Endothelial cell of umbilical vein (primary cell): ENCODE measurements around the gene RRM1. TPM values are rescaled to one million over a fixed set of nuclear protein-coding genes. Genes with fewer than 3 reads are reported as not detected.

ENCODE experiments used
- BruUV-seq: library from RNA; stranded (reverse); fragments of 400-500 nt; replicated peaks from 2 replicates; lab custom pipeline; 2021; lab: Mats Ljungman, UMichigan
- CTCF ChIA-PET: fragments of 300-600, 350-600 bp; sonication (Branson Sonifier 250); formaldehyde crosslinking; loops from one replicate; lab custom pipeline; 2021; ENCODE audit warnings: antibody characterized with exemption, inconsistent platforms; lab: Charles Lee
- POLR2A ChIA-PET: fragments of 300-600, 350-600 bp; sonication (Branson Sonifier 250); formaldehyde crosslinking; loops from one replicate; lab custom pipeline; 2021; ENCODE audit warnings: antibody characterized with exemption, inconsistent platforms; lab: Charles Lee
- DNase-seq: peaks from one replicate; pipeline ENCODE4 v3.0.0-alpha.2; 2011; ENCODE audit warnings: low read depth, low spot score
- FAIRE-seq: peaks from 2 replicates; lab custom pipeline; 2011; peaks lifted over from hg19 to GRCh38; lab: Jason Lieb, UNC
- H2AFZ ChIP-seq: 2 replicates; pipeline ENCODE4 v1.6.0; 2012; ENCODE audit warnings: low read depth, low read length, control low read depth, inconsistent platforms
- H3K27ac ChIP-seq: 2 replicates; pipeline ENCODE4 v1.5.1; 2011; ENCODE audit warnings: low read depth, mild to moderate bottlenecking, control low read depth, low read length, moderate library complexity; ENCODE audit not compliant: insufficient read depth
- H3K27me3 ChIP-seq, 2 experiments: 2 replicates each; pipeline versions ENCODE4 v1.6.0 to v1.6.1; 2011; ENCODE audit warnings: low read length in 2 of 2, mixed read lengths in 1 of 2; ENCODE audit not compliant: control insufficient read depth in 2 of 2, insufficient read depth in 2 of 2
- H3K36me3 ChIP-seq, 2 experiments: 2 replicates in 1 of 2; 3 replicates in 1 of 2; pipeline ENCODE4 v1.5.1; 2011; ENCODE audit warnings: low read length in 2 of 2, mild to moderate bottlenecking in 1 of 2, moderate library complexity in 1 of 2; ENCODE audit not compliant: control insufficient read depth in 2 of 2, insufficient read depth in 2 of 2; ENCODE audit errors: extremely low read depth in 1 of 2
- H3K4me1 ChIP-seq: 3 replicates; pipeline ENCODE4 v1.5.1; 2011; ENCODE audit warnings: mild to moderate bottlenecking, low read length; ENCODE audit not compliant: control insufficient read depth, insufficient read depth; ENCODE audit errors: extremely low read depth
- H3K4me2 ChIP-seq: 2 replicates; pipeline ENCODE4 v1.6.1; 2011; ENCODE audit warnings: low read length, control low read depth, mixed read lengths; ENCODE audit not compliant: insufficient read depth
- H3K4me3 ChIP-seq, 3 experiments: fragments of 200-600 bp in 1 of 3; sonication (generic), shearing (Covaris generic) in 1 of 3; replicated peaks in 1 of 3; 2 replicates each; pipeline ENCODE4 v1.5.1; 2011 to 2016; ENCODE audit warnings: control low read depth in 3 of 3, low read length in 3 of 3, mild to moderate bottlenecking in 2 of 3, inconsistent platforms in 1 of 3, low read depth in 1 of 3, moderate library complexity in 1 of 3; ENCODE audit not compliant: insufficient read depth in 1 of 3
- H3K79me2 ChIP-seq: 2 replicates; pipeline ENCODE4 v1.6.0; 2012; ENCODE audit warnings: low read length, inconsistent platforms; ENCODE audit not compliant: control insufficient read depth, insufficient read depth
- H3K9ac ChIP-seq: replicated peaks from 2 replicates; pipeline ENCODE3; 2011; ENCODE audit warnings: low read length, control low read depth; ENCODE audit not compliant: insufficient read depth; ENCODE audit errors: extremely low read depth
- H3K9me1 ChIP-seq: replicated peaks from 3 replicates; pipeline ENCODE4 v1.6.0; 2011; ENCODE audit warnings: mild to moderate bottlenecking, low read length; ENCODE audit not compliant: control insufficient read depth, insufficient read depth; ENCODE audit errors: extremely low read depth
- H3K9me3 ChIP-seq: replicated peaks from 2 replicates; pipeline ENCODE4 v1.5.1; 2012; ENCODE audit warnings: low read length, inconsistent platforms; ENCODE audit not compliant: control insufficient read depth, insufficient read depth
- H4K20me1 ChIP-seq: replicated peaks from 2 replicates; pipeline ENCODE3; 2011; ENCODE audit warnings: mild to moderate bottlenecking, low read length; ENCODE audit not compliant: control insufficient read depth, insufficient read depth; ENCODE audit errors: extremely low read depth
- EZH2 ChIP-seq: IDR thresholded peaks from 2 replicates; pipeline ENCODE4 v1.6.1; 2012; ENCODE audit warnings: borderline replicate concordance, low read depth, mild to moderate bottlenecking, moderate library complexity, low read length, inconsistent platforms; ENCODE audit not compliant: severe bottlenecking
- FOS ChIP-seq: IDR thresholded peaks from 2 replicates; pipeline ENCODE4 v1.6.1; 2011; ENCODE audit warnings: mild to moderate bottlenecking, low read length, moderate library complexity, borderline replicate concordance; ENCODE audit not compliant: insufficient read depth
- GATA2 ChIP-seq: IDR thresholded peaks from 2 replicates; pipeline ENCODE4 v1.7.0; 2011; ENCODE audit warnings: low read depth, mild to moderate bottlenecking, moderate library complexity, mixed read lengths, low read length; ENCODE audit not compliant: insufficient read length, insufficient read depth
- JUN ChIP-seq: IDR thresholded peaks from 2 replicates; pipeline ENCODE4 v1.6.1; 2011; ENCODE audit warnings: borderline replicate concordance, low read depth; ENCODE audit not compliant: insufficient read length, insufficient read depth
- MYC ChIP-seq: IDR thresholded peaks from one replicate; pipeline ENCODE4 v1.6.1; 2011; ENCODE audit warnings: mild to moderate bottlenecking, low read depth, low read length
- POLR2A ChIP-seq: IDR thresholded peaks from 2 replicates; pipeline ENCODE4 v1.6.1; 2012; ENCODE audit warnings: low read depth, mild to moderate bottlenecking, control low read depth, low read length
- POLR2AphosphoS5 ChIP-seq: IDR thresholded peaks from 2 replicates; pipeline ENCODE4 v1.6.1; 2012; ENCODE audit warnings: low read depth, mild to moderate bottlenecking, control low read depth, low read length, moderate library complexity; ENCODE audit not compliant: insufficient read depth
- dilution Hi-C: fragments of 300-500 bp; cut with MboI; formaldehyde crosslinking; loops from one replicate; pipeline ENCODE4 v1.15.0; 2019; ENCODE audit warnings: low sequenced_read_pairs; ENCODE audit not compliant: extremely low pct_ligation_motif_present
- intact Hi-C: fragments of 100-400 bp; cut with micrococcal nuclease; formaldehyde crosslinking; loops from one replicate; pipeline ENCODE4 v1.10.0; 2022
- polyA plus RNA-seq, 4 experiments: library from polyadenylated mRNA; depleted of rRNA in 3 of 4; stranded (reverse) in 3 of 4; unstranded in 1 of 4; fragments of >200 nt; gene quantifications; 2 replicates each; pipeline versions ENCODE4 v1.2.1 to v1.2.3, GENCODE V29; 2011 to 2012; ENCODE audit warnings: missing spikeins in 1 of 4
- total RNA-seq: library from RNA; stranded (reverse); gene quantifications from 2 replicates; pipeline ENCODE4 v1.2.3, GENCODE V29; 2021
- TF ChIP-seq, protein P1 (sequence below), 2 donors: IDR thresholded peaks; 1 replicate in 1 of 2; 2 replicates in 1 of 2; pipeline ENCODE4 v1.5.1; 2011; ENCODE audit warnings: low read length in 2 of 2, mild to moderate bottlenecking in 2 of 2, moderate library complexity in 2 of 2, control low read depth in 1 of 2, inconsistent platforms in 1 of 2, low read depth in 1 of 2; ENCODE audit not compliant: insufficient read depth in 1 of 2; ENCODE audit errors: extremely low read depth in 1 of 2
- TF ChIP-seq, protein P2 (sequence below): IDR thresholded peaks from 2 replicates; pipeline ENCODE4 v1.6.1; 2011; ENCODE audit not compliant: insufficient read depth, insufficient read length

Gene RRM1
- total and polyA plus RNA-seq, 2 donors (not counting 3 experiments of a cell fraction or from before 2014, with no cell fraction given) = 55.3 to 112 TPM

- Histone ChIP-seq H3K9ac (no peak overlapping the region), H2AFZ (no peak overlapping the region), H3K36me3 (no peaks in the 10 kb centered on the region), H3K9me3 (no peaks in the 10 kb centered on the region), H3K9me1 (no peaks in the 10 kb centered on the region), H3K4me3 (no peak overlapping the region), H3K79me2 (no peaks in the 10 kb centered on the region), H3K4me2 (no peak overlapping the region), H3K4me1 (no peaks in the 10 kb centered on the region), H4K20me1 (no peaks in the 10 kb centered on the region), H3K27me3 (no peaks in the 10 kb centered on the region), H3K27ac (no peak overlapping the region)
- no TSS peak for BruUV-seq
- ChIA-PET POLR2A (no interaction called here), CTCF (interaction anchor here (0.5 to 7.4 kb wide), 16 partner anchors 22 to 1198 kb away, joined by 3 to 255 read pairs (median 6); partner anchors contain the start of gene OR51D1)
- intact Hi-C loops = loop anchor here (1.0 kb wide), 3 partner anchors 311 to 822 kb away; no protein-coding TSS in a partner anchor
- FAIRE-seq (peak; percentile 85), DNase-seq (peak; percentile 54)
- TF ChIP-seq POLR2A = no peak
- TF ChIP-seq, protein P1, sequence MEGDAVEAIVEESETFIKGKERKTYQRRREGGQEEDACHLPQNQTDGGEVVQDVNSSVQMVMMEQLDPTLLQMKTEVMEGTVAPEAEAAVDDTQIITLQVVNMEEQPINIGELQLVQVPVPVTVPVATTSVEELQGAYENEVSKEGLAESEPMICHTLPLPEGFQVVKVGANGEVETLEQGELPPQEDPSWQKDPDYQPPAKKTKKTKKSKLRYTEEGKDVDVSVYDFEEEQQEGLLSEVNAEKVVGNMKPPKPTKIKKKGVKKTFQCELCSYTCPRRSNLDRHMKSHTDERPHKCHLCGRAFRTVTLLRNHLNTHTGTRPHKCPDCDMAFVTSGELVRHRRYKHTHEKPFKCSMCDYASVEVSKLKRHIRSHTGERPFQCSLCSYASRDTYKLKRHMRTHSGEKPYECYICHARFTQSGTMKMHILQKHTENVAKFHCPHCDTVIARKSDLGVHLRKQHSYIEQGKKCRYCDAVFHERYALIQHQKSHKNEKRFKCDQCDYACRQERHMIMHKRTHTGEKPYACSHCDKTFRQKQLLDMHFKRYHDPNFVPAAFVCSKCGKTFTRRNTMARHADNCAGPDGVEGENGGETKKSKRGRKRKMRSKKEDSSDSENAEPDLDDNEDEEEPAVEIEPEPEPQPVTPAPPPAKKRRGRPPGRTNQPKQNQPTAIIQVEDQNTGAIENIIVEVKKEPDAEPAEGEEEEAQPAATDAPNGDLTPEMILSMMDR (IDR thresholded peaks at IDR 0.05; ENCODE audit: extremely low read depth in 1 of 2, insufficient read depth in 1 of 2, low read depth in 1 of 2, low read length in 2 of 2) = peak; percentile 73 to 92
- dilution Hi-C loops = no loop called here
Observed at GRCh38 chr11:4181782-4182721, 87.5 kb downstream of the RRM1 start.

- POLR2A ChIA-PET = no interaction called here
- DNase-seq = no peak
Observed at GRCh38 chr11:4183410-4184057, 88.9 kb downstream of the RRM1 start.

More at GRCh38 chr11:4183410-4184057, 88.9 kb downstream of the RRM1 start:
- no peak overlapping the region for H3K4me2 ChIP-seq
- H3K4me3 ChIP-seq = no peak overlapping the region
- FAIRE-seq = no peak
- no peak overlapping the region for H3K9ac ChIP-seq
- no peaks in the 10 kb centered on the region for H3K9me3 ChIP-seq
- no peak overlapping the region for H2AFZ ChIP-seq
- H3K27me3 ChIP-seq = peaks cover 0 to 3% of the 10 kb centered on the region in 2 experiments
- H4K20me1 ChIP-seq = no peaks in the 10 kb centered on the region
- H3K79me2 ChIP-seq = no peaks in the 10 kb centered on the region
- CTCF ChIA-PET = interaction anchor here (0.5 to 7.4 kb wide), 9 partner anchors 25 to 1196 kb away, joined by 3 to 255 read pairs (median 8); partner anchors contain the start of gene OR51D1
- BruUV-seq = no TSS peak
- no peak for TF ChIP-seq JUN
- TF ChIP-seq FOS = no peak
- no peak for TF ChIP-seq POLR2AphosphoS5
- TF ChIP-seq MYC = no peak
- TF ChIP-seq GATA2 = no peak
- TF ChIP-seq, protein P2, sequence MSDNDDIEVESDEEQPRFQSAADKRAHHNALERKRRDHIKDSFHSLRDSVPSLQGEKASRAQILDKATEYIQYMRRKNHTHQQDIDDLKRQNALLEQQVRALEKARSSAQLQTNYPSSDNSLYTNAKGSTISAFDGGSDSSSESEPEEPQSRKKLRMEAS = no peak
- no peak for TF ChIP-seq EZH2
- TF ChIP-seq, protein P1 (IDR thresholded peaks at IDR 0.05; ENCODE audit: extremely low read depth in 1 of 2, insufficient read depth in 1 of 2, low read depth in 1 of 2, low read length in 2 of 2) = no peak
- no peak for TF ChIP-seq POLR2A
- no peaks in the 10 kb centered on the region for H3K36me3 ChIP-seq
- no peaks in the 10 kb centered on the region for H3K4me1 ChIP-seq
- H3K27ac ChIP-seq = no peak overlapping the region
- dilution Hi-C loops = no loop called here
- intact Hi-C loops = no loop called here
- no peaks in the 10 kb centered on the region for H3K9me1 ChIP-seq
